ENCODE results near the gene MRPL39.

Gene MRPL39

GRCh38 chr21:25569084-25569483 is 38.2 kb downstream of the MRPL39 start:
- no peak for TF ChIP-seq TEAD4 (IDR thresholded peaks at IDR 0.05)
- TF ChIP-seq USF1 (IDR thresholded peaks at IDR 0.05) = no peak
- no peak for TF ChIP-seq TAF1 (IDR thresholded peaks at IDR 0.05; ENCODE audit: low read depth)
- TF ChIP-seq CREB1 (IDR thresholded peaks at IDR 0.05; ENCODE audit: low read depth) = no peak
- no peak for TF ChIP-seq EGR1 (IDR thresholded peaks at IDR 0.05)
- TF ChIP-seq REST (IDR thresholded peaks at IDR 0.05; ENCODE audit: low read depth) = no peak
- TF ChIP-seq NFIC (IDR thresholded peaks at IDR 0.05) = no peak
- TF ChIP-seq YY1 (IDR thresholded peaks at IDR 0.05; ENCODE audit: low read depth) = no peak
- TF ChIP-seq TCF12 (IDR thresholded peaks at IDR 0.05; ENCODE audit: low read depth) = no peak
- TF ChIP-seq RAD21 (IDR thresholded peaks at IDR 0.05; ENCODE audit: low read depth) = no peak
- no peak for TF ChIP-seq MAX (IDR thresholded peaks at IDR 0.05)
- TF ChIP-seq CEBPB (IDR thresholded peaks at IDR 0.05) = no peak
- no peak for TF ChIP-seq FOXM1 (IDR thresholded peaks at IDR 0.05; ENCODE audit: borderline replicate concordance, low read depth)
- TF ChIP-seq ZBTB7A (IDR thresholded peaks at IDR 0.05; ENCODE audit: low read depth) = no peak
- TF ChIP-seq EP300 (IDR thresholded peaks at IDR 0.05; ENCODE audit: borderline replicate concordance) = no peak

- TF ChIP-seq TAF1 (IDR thresholded peaks at IDR 0.05; ENCODE audit: low read depth) = no peak
- no peak for TF ChIP-seq YY1 (IDR thresholded peaks at IDR 0.05; ENCODE audit: low read depth)
- TF ChIP-seq REST (IDR thresholded peaks at IDR 0.05; ENCODE audit: low read depth) = no peak
- TF ChIP-seq FOXM1 (IDR thresholded peaks at IDR 0.05; ENCODE audit: borderline replicate concordance, low read depth) = no peak
- TF ChIP-seq RAD21 (IDR thresholded peaks at IDR 0.05; ENCODE audit: low read depth) = no peak
- TF ChIP-seq MAX (IDR thresholded peaks at IDR 0.05) = no peak
- TF ChIP-seq CEBPB (IDR thresholded peaks at IDR 0.05) = no peak
- TF ChIP-seq TEAD4 (IDR thresholded peaks at IDR 0.05) = no peak
- no peak for TF ChIP-seq ZBTB7A (IDR thresholded peaks at IDR 0.05; ENCODE audit: low read depth)
These were observed 39.0 kb downstream of the MRPL39 start for GRCh38 chr21:25568246-25568645.

GRCh38 chr21:25567472-25567871 is 39.8 kb downstream of the MRPL39 start:
- TF ChIP-seq TAF1 (IDR thresholded peaks at IDR 0.05; ENCODE audit: low read depth) (no peak), REST (IDR thresholded peaks at IDR 0.05; ENCODE audit: low read depth) (no peak), TCF12 (IDR thresholded peaks at IDR 0.05; ENCODE audit: low read depth) (no peak), NFIC (IDR thresholded peaks at IDR 0.05) (no peak), ZBTB7A (IDR thresholded peaks at IDR 0.05; ENCODE audit: low read depth) (no peak), USF1 (IDR thresholded peaks at IDR 0.05) (no peak), CREB1 (IDR thresholded peaks at IDR 0.05; ENCODE audit: low read depth) (no peak), FOXM1 (IDR thresholded peaks at IDR 0.05; ENCODE audit: borderline replicate concordance, low read depth) (no peak), EP300 (IDR thresholded peaks at IDR 0.05; ENCODE audit: borderline replicate concordance) (no peak)

DNA sequence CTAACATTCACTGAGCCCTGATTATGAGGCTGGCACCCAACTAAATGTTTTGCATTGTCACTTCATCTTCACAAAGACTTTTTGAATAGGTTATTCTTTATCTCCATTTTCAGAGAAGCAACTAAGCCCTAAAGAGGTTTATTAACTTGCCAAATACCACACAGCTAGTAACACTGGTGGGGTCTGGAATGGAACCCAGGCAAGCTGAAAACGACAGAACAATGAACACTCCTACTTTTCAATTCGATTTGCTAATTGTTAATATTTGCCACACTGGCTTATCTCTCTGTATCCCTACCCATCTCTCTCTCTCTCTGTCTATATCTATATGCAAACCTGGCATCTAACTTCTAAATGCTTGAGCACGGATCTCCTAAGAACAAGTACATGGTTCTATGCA is 40.6 kb downstream of the MRPL39 start:
- TF ChIP-seq MAX (IDR thresholded peaks at IDR 0.05) = no peak
- TF ChIP-seq EGR1 (IDR thresholded peaks at IDR 0.05) = no peak
- no peak for TF ChIP-seq TEAD4 (IDR thresholded peaks at IDR 0.05)
- no peak for TF ChIP-seq TAF1 (IDR thresholded peaks at IDR 0.05; ENCODE audit: low read depth)
- TF ChIP-seq FOXM1 (IDR thresholded peaks at IDR 0.05; ENCODE audit: borderline replicate concordance, low read depth) = no peak
- no peak for TF ChIP-seq ZBTB7A (IDR thresholded peaks at IDR 0.05; ENCODE audit: low read depth)
- TF ChIP-seq TCF12 (IDR thresholded peaks at IDR 0.05; ENCODE audit: low read depth) = no peak
- TF ChIP-seq NFIC (IDR thresholded peaks at IDR 0.05) = no peak

All from Ishikawa (cell line).